Hepatocyte (in vitro differentiated cells): Measurements from ENCODE around the gene OR4D9.

Experiments
- CTCF ChIP-seq: fragments of 200-600 bp; sonication (generic); IDR thresholded peaks from 2 replicates; pipeline ENCODE4 v1.5.1; 2016; ENCODE audit warnings: antibody characterized with exemption, mild to moderate bottlenecking; ENCODE audit not compliant: poor library complexity
- EZH2 ChIP-seq: fragments of 200-600 bp; sonication (generic); IDR thresholded peaks from 2 replicates; pipeline ENCODE4 v1.6.1; 2016; ENCODE audit warnings: antibody characterized with exemption, mild to moderate bottlenecking, borderline replicate concordance
- EZH2phosphoT487 ChIP-seq: fragments of 200-600 bp; sonication (generic); IDR thresholded peaks from one replicate; pipeline ENCODE4 v1.6.1; 2018; ENCODE audit warnings: antibody characterized with exemption, mild to moderate bottlenecking, low read depth, moderate library complexity; ENCODE audit not compliant: unreplicated experiment, severe bottlenecking

DNA sequence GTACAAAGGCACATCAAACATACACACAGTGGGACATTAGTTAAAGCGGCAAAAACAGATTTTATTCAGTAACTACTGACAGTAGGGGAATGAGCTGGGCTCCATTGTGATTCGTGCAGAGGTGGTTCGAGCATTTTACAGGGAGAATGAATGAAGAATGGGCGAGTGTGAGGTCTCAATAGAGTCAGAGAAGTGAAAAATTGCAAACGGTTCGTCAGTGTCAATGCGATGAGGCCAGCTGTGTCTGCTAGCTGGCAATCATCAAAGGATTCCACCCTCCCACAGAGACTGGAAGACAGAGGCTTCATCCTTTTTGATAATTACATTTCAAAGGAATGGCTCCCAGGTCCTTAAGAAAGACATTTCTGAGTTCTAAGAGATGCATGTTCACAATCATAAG, 17.4 kb downstream of the OR4D9 start:
- no peak for TF ChIP-seq CTCF
- TF ChIP-seq EZH2 = no peak
- no peak for TF ChIP-seq EZH2phosphoT487
